Adipocyte (in vitro differentiated cells): ENCODE measurements around the gene PEX10.
A peak's percentile ranks its signal among the peaks of the same experiment; 100 is the strongest.

ENCODE experiments used
- DNase-seq: peaks from one replicate; pipeline ENCODE4 v3.0.0-alpha.2; 2015; ENCODE audit warnings: low read depth
- H3K27me3 ChIP-seq: replicated peaks from 2 replicates; pipeline ENCODE4 v1.7.0; 2013; ENCODE audit warnings: mild to moderate bottlenecking, low read length, moderate library complexity; ENCODE audit not compliant: control insufficient read depth, insufficient read depth
- H3K36me3 ChIP-seq: 2 replicates; pipeline ENCODE4 v1.7.0; 2013; ENCODE audit warnings: low read length, mild to moderate bottlenecking, moderate library complexity; ENCODE audit not compliant: control insufficient read depth, insufficient read depth, severe bottlenecking
- H3K4me1 ChIP-seq: 2 replicates; pipeline ENCODE4 v1.7.0; 2013; ENCODE audit warnings: mild to moderate bottlenecking, low read length, moderate library complexity; ENCODE audit not compliant: control insufficient read depth, insufficient read depth
- H3K4me3 ChIP-seq: 2 replicates; pipeline ENCODE4 v1.7.0; 2013; ENCODE audit warnings: mild to moderate bottlenecking, low read length, moderate library complexity
- H3K9ac ChIP-seq: 2 replicates; pipeline ENCODE4 v1.7.0; 2013; ENCODE audit warnings: mild to moderate bottlenecking, low read length, moderate library complexity
- H3K9me3 ChIP-seq: 2 replicates; pipeline ENCODE4 v1.7.0; 2013; ENCODE audit warnings: mild to moderate bottlenecking, low read length, moderate library complexity; ENCODE audit not compliant: control insufficient read depth

Gene PEX10

GRCh38 chr1:2418791-2419320 is 6.5 kb upstream of the PEX10 start:
- H3K9ac ChIP-seq: no peak overlapping the region
- H3K9me3 ChIP-seq: peaks cover 18% of the 10 kb centered on the region
- no peak overlapping the region for H3K4me3 ChIP-seq
- H3K27me3 ChIP-seq: peaks cover 53% of the 10 kb centered on the region
- no peaks in the 10 kb centered on the region for H3K36me3 ChIP-seq
- peaks cover 3% of the 10 kb centered on the region for H3K4me1 ChIP-seq
- DNase-seq: no peak

- H3K36me3 ChIP-seq: no peaks in the 10 kb centered on the region
- no peak overlapping the region for H3K4me3 ChIP-seq
- peaks cover 9% of the 10 kb centered on the region for H3K9me3 ChIP-seq
- peaks cover 3% of the 10 kb centered on the region for H3K4me1 ChIP-seq
- DNase-seq: no peak
- H3K27me3 ChIP-seq: peaks cover 46% of the 10 kb centered on the region
- no peak overlapping the region for H3K9ac ChIP-seq
These were observed 5.5 kb upstream of the PEX10 start for GRCh38 chr1:2417833-2418225.

- DNase-seq: no peak
- Histone ChIP-seq H3K9me3 (peaks cover 3% of the 10 kb centered on the region), H3K9ac (no peak overlapping the region), H3K36me3 (no peaks in the 10 kb centered on the region), H3K27me3 (peaks cover 40% of the 10 kb centered on the region), H3K4me3 (no peak overlapping the region), H3K4me1 (peaks cover 3% of the 10 kb centered on the region)
These were observed 4.9 kb upstream of the PEX10 start for GRCh38 chr1:2417083-2417832.

- Histone ChIP-seq H3K36me3 (no peaks in the 10 kb centered on the region), H3K4me3 (no peak overlapping the region), H3K9ac (no peak overlapping the region), H3K27me3 (peaks cover 38% of the 10 kb centered on the region), H3K9me3 (no peaks in the 10 kb centered on the region), H3K4me1 (peaks cover 7% of the 10 kb centered on the region)
- DNase-seq: no peak
These were observed 4.0 kb upstream of the PEX10 start for GRCh38 chr1:2416403-2416802.

GRCh38 chr1:2415801-2416208 is 3.4 kb upstream of the PEX10 start:
- peaks cover 9% of the 10 kb centered on the region for H3K4me1 ChIP-seq
- peaks cover 36% of the 10 kb centered on the region for H3K27me3 ChIP-seq
- H3K9ac ChIP-seq: no peak overlapping the region
- no peak overlapping the region for H3K4me3 ChIP-seq
- no peak for DNase-seq
- H3K36me3 ChIP-seq: no peaks in the 10 kb centered on the region
- no peaks in the 10 kb centered on the region for H3K9me3 ChIP-seq

- Histone ChIP-seq H3K4me3 (no peak overlapping the region), H3K9me3 (no peaks in the 10 kb centered on the region), H3K4me1 (peaks cover 9% of the 10 kb centered on the region), H3K27me3 (peaks cover 36% of the 10 kb centered on the region), H3K36me3 (no peaks in the 10 kb centered on the region), H3K9ac (no peak overlapping the region)
- no peak for DNase-seq
These were observed 3.0 kb upstream of the PEX10 start for GRCh38 chr1:2415337-2415736.

- peak; percentile 84 for DNase-seq
- Histone ChIP-seq H3K9me3 (no peaks in the 10 kb centered on the region), H3K4me1 (peaks cover 9% of the 10 kb centered on the region), H3K9ac (no peak overlapping the region), H3K27me3 (peaks cover 36% of the 10 kb centered on the region), H3K36me3 (no peaks in the 10 kb centered on the region), H3K4me3 (no peak overlapping the region)
These were observed 2.1 kb upstream of the PEX10 start for GRCh38 chr1:2414297-2414958.

GRCh38 chr1:2413495-2414296 is 1.3 kb upstream of the PEX10 start:
- H3K36me3 ChIP-seq: peaks cover 3% of the 10 kb centered on the region
- H3K27me3 ChIP-seq: peaks cover 29% of the 10 kb centered on the region
- peaks cover 9% of the 10 kb centered on the region for H3K4me1 ChIP-seq
- H3K9me3 ChIP-seq: no peaks in the 10 kb centered on the region
- DNase-seq: no peak
- H3K4me3 ChIP-seq: peak overlapping the region; percentile 94
- peak overlapping the region; percentile 97 for H3K9ac ChIP-seq

GRCh38 chr1:2412773-2413494 is 570 bp upstream of the PEX10 start:
- Histone ChIP-seq H3K36me3 (peaks cover 10% of the 10 kb centered on the region), H3K9ac (peak overlapping the region; percentile 97), H3K4me1 (peaks cover 9% of the 10 kb centered on the region), H3K27me3 (peaks cover 22% of the 10 kb centered on the region), H3K4me3 (peak overlapping the region; percentile 94), H3K9me3 (no peaks in the 10 kb centered on the region)
- peak; percentile 6 for DNase-seq

GRCh38 chr1:2411801-2412394 is 466 bp downstream of the PEX10 start:
- Histone ChIP-seq H3K36me3 (peaks cover 18% of the 10 kb centered on the region), H3K4me3 (peak overlapping the region; percentile 94), H3K4me1 (peaks cover 9% of the 10 kb centered on the region), H3K9ac (peak overlapping the region; percentile 97), H3K27me3 (peaks cover 13% of the 10 kb centered on the region), H3K9me3 (no peaks in the 10 kb centered on the region)
- DNase-seq: no peak
